K562 (cell line): Measurements from ENCODE around the gene CAPS. TPM values are rescaled to one million over a fixed set of nuclear protein-coding genes. Genes with fewer than 3 reads are reported as not detected.

ENCODE experiments used
- ATAC-seq: fragments of 200-7000 bp; cut with Tn5 transposase; 3 replicates; pipeline ENCODE4 v1.9.1; 2020; ENCODE audit warnings: moderate library complexity
- BruUV-seq: library from RNA; stranded (reverse); fragments of 400-500 nt; replicated peaks from 2 replicates; lab custom pipeline; 2021; lab: Mats Ljungman, UMichigan
- CTCF ChIA-PET: fragments of 300-600 bp; formaldehyde crosslinking; extraction: SDS; loops from one replicate; lab custom pipeline; 2021; ENCODE audit warnings: low intra/inter-chr PET ratio; lab: Yijun Ruan, JAX
- POLR2A ChIA-PET: fragments of 300-600, 350-650 bp; sonication (Branson Sonifier 250); formaldehyde crosslinking; extraction: SDS; loops from one replicate; lab custom pipeline; 2021; ENCODE audit warnings: antibody characterized with exemption, inconsistent platforms; lab: Yijun Ruan, JAX
- DNase-seq, 4 experiments: peaks; one replicate each; pipeline versions ENCODE4 v3.0.0 to v3.0.0-alpha.2; 2011 to 2018; ENCODE audit warnings: low spot score in 3 of 4, mixed read lengths in 3 of 4; ENCODE audit errors: extremely low read depth in 1 of 4
- FAIRE-seq: peaks from 2 replicates; lab custom pipeline; 2011; peaks lifted over from hg19 to GRCh38; lab: Jason Lieb, UNC
- H2AFZ ChIP-seq: 2 replicates; pipeline ENCODE4 v1.6.0; 2011; ENCODE audit warnings: low read depth, low read length, control low read depth, inconsistent platforms
- H3K27ac ChIP-seq: fragments of 200-600 bp; 3 replicates; pipeline ENCODE4 v1.8.0; 2011; ENCODE audit warnings: low read depth, mild to moderate bottlenecking, control low read depth, inconsistent platforms, low read length, moderate library complexity, mixed read lengths; ENCODE audit errors: extremely low read depth
- H3K27me3 ChIP-seq, 2 experiments: fragments of 300-600 bp in 1 of 2; 2 replicates in 1 of 2; 3 replicates in 1 of 2; pipeline versions ENCODE4 v1.6.0 to v1.8.0; 2011; ENCODE audit warnings: inconsistent platforms in 2 of 2, low read length in 2 of 2, mild to moderate bottlenecking in 1 of 2, mixed read lengths in 1 of 2, moderate library complexity in 1 of 2; ENCODE audit not compliant: control insufficient read depth in 2 of 2, insufficient read depth in 2 of 2
- H3K36me3 ChIP-seq: fragments of 300-600 bp; 3 replicates; pipeline ENCODE4 v1.8.0; 2011; ENCODE audit warnings: mild to moderate bottlenecking, low read length, inconsistent platforms; ENCODE audit not compliant: control insufficient read depth, insufficient read depth
- H3K4me1 ChIP-seq, 2 experiments: fragments of 200-600 bp in 1 of 2; replicated peaks in 1 of 2; 2 replicates in 1 of 2; 3 replicates in 1 of 2; pipeline versions ENCODE4 v1.5.1 to v1.8.0; 2011; ENCODE audit warnings: inconsistent platforms in 2 of 2, low read length in 2 of 2, mild to moderate bottlenecking in 1 of 2, mixed read lengths in 1 of 2, moderate library complexity in 1 of 2; ENCODE audit not compliant: control insufficient read depth in 2 of 2, insufficient read depth in 2 of 2
- H3K4me2 ChIP-seq: 2 replicates; pipeline ENCODE4 v1.6.1; 2011; ENCODE audit warnings: low read length, control low read depth, inconsistent platforms, mixed read lengths; ENCODE audit not compliant: insufficient read depth
- H3K4me3 ChIP-seq: fragments of 200-600 bp; sonication (generic), shearing (Covaris generic); 2 replicates; pipeline ENCODE4 v1.5.1; 2016; ENCODE audit warnings: control low read depth, inconsistent platforms
- H3K79me2 ChIP-seq: fragments of 200-600 bp; 3 replicates; pipeline ENCODE4 v1.8.0; 2011; ENCODE audit warnings: low read length, inconsistent platforms; ENCODE audit not compliant: control insufficient read depth, insufficient read depth
- H3K9ac ChIP-seq, 2 experiments: 2 replicates each; pipeline versions ENCODE4 v1.6.0 to v1.6.1; 2011; ENCODE audit warnings: low read depth in 2 of 2, low read length in 2 of 2, control low read depth in 1 of 2, inconsistent platforms in 1 of 2, mild to moderate bottlenecking in 1 of 2, mixed read lengths in 1 of 2; ENCODE audit not compliant: insufficient read depth in 1 of 2
- H3K9me1 ChIP-seq: one replicate; pipeline ENCODE4 v1.6.0; 2011; ENCODE audit warnings: inconsistent platforms, mild to moderate bottlenecking, low read length, moderate library complexity; ENCODE audit not compliant: control insufficient read depth, insufficient read depth
- H3K9me3 ChIP-seq: replicated peaks from 2 replicates; pipeline ENCODE4 v1.5.1; 2011; ENCODE audit warnings: low read depth, low read length, inconsistent platforms; ENCODE audit not compliant: control insufficient read depth, insufficient read depth
- H4K20me1 ChIP-seq: replicated peaks from 2 replicates; pipeline ENCODE4 v1.6.1; 2011; ENCODE audit warnings: low read length, inconsistent platforms, mixed read lengths; ENCODE audit not compliant: control insufficient read depth, insufficient read depth
- MYBL2 ChIP-seq, 2 experiments: fragments of 450-650 bp in 1 of 2; sonication (generic) in 1 of 2; formaldehyde crosslinking in 1 of 2; IDR thresholded peaks; 2 replicates each; pipeline versions ENCODE4 v1.6.1 to v1.8.1; 2017 to 2022; ENCODE audit warnings: borderline replicate concordance in 1 of 2, inconsistent platforms in 1 of 2, low read depth in 1 of 2, mild to moderate bottlenecking in 1 of 2, missing genetic modification reagents in 1 of 2, moderate library complexity in 1 of 2
- PHF20 ChIP-seq: fragments of 450-650 bp; IDR thresholded peaks from 2 replicates; pipeline ENCODE4 v1.6.1; 2018; ENCODE audit not compliant: partially characterized antibody
- POLR2A ChIP-seq: fragments of 450-650 bp; conservative IDR thresholded peaks from 2 replicates; pipeline ENCODE4 v1.6.1; 2016
- POLR2G ChIP-seq: fragments of 200-400 bp; formaldehyde crosslinking; IDR thresholded peaks from 2 replicates; pipeline ENCODE4 v1.6.1; 2017; ENCODE audit warnings: low read depth, mild to moderate bottlenecking, antibody characterized with exemption, low read length, moderate library complexity
- ZKSCAN3 ChIP-seq: fragments of 250-450 bp; sonication (Bioruptor Pico); IDR thresholded peaks from 2 replicates; pipeline ENCODE4 v1.4.0; 2020
- ZNF124 ChIP-seq: sonication (generic); formaldehyde crosslinking; IDR thresholded peaks from 2 replicates; pipeline ENCODE4 v1.8.1; 2022; ENCODE audit warnings: missing genetic modification reagents
- WGBS: fragments of 100-300 bp; shearing (Covaris generic); methylation state at CpG from one replicate; pipeline ENCODE4 v1.1.6; 2016; ENCODE audit warnings: low coverage, mixed read lengths; ENCODE audit not compliant: insufficient coverage; ENCODE audit errors: missing lambda C conversion rate; 5-methylcytosine and 5-hydroxymethylcytosine counted together
- in situ Hi-C: fragments of 300-500 bp; cut with MboI; formaldehyde crosslinking; loops from 4 replicates; pipeline ENCODE4 v1.15.0; 2018; ENCODE audit warnings: inconsistent platforms, mixed read lengths
- intact Hi-C: fragments of 100-400 bp; cut with micrococcal nuclease; formaldehyde crosslinking; loops from 2 replicates; pipeline ENCODE4 v1.14.2; 2022
- polyA plus RNA-seq, 8 experiments: library from polyadenylated mRNA; depleted of rRNA in 4 of 8; stranded (reverse) in 5 of 8; unstranded in 3 of 8; fragments of >200 nt; fragmentation: Nextera tagmentation in 2 of 8; fragmentation: Illumina TruSeq in 1 of 8; extraction: Ambion mirVana in 2 of 8; extraction: Trizol in 1 of 8; gene quantifications; 2 replicates each; pipeline versions ENCODE4 v1.2.1 to v1.2.3, GENCODE V29; 2011 to 2014; ENCODE audit warnings: inconsistent platforms in 1 of 8, missing spikeins in 1 of 8
- total RNA-seq, 7 experiments: library from RNA; depleted of rRNA in 6 of 7; stranded (reverse); fragments of >200 nt in 6 of 7; fragmentation: Illumina TruSeq in 2 of 7; extraction: Trizol in 2 of 7; gene quantifications; 2 replicates each; pipeline versions ENCODE4 v1.2.1 to v1.2.3, GENCODE V29; 2011 to 2021; ENCODE audit warnings: low replicate concordance in 1 of 7

Gene CAPS
- total and polyA plus RNA-seq, 9 of the 15 experiments (the other 6 are each of a cell fraction or from before 2014, with no cell fraction given): 0.15 to 4.0 (median 0.91) TPM

- no peak overlapping the region for H3K4me3 ChIP-seq
- TF ChIP-seq ZNF124 (CRISPR knock-in tag) (no peak), PHF20 (no peak), ZKSCAN3 (CRISPR knock-in tag) (no peak), POLR2A (0 out of 2 replicates have a peak, but pooled peaks have one; percentile 11), MYBL2 (IDR thresholded peaks at IDR 0.05; ENCODE audit: low read depth) (no peak), MYBL2 (CRISPR knock-in tag; IDR thresholded peaks at IDR 0.05; ENCODE audit: borderline replicate concordance) (no peak), POLR2G (peak; percentile 66)
- TF ChIP-seq, all 486 proteins: peak for 2
- in situ Hi-C loops (loop anchor here (5.0 kb wide), 1 partner anchor 88 kb away; no protein-coding TSS in a partner anchor), intact Hi-C loops (no loop called here)
- BruUV-seq: no TSS peak
- no peaks in the 10 kb centered on the region for H3K27me3 ChIP-seq
- H3K9me3 ChIP-seq: no peaks in the 10 kb centered on the region
- peaks cover 13 to 46% of the 10 kb centered on the region in 2 experiments for H3K4me1 ChIP-seq
- CTCF ChIA-PET: no interaction called here
- DNase-seq (no peak), FAIRE-seq (no peak), ATAC-seq (no peak)
- POLR2A ChIA-PET: interaction anchor here (1.4 to 4.2 kb wide), 2 partner anchors 9 to 14 kb away, joined by 7 to 28 read pairs; partner anchors contain the start of genes NDUFA11 and VMAC
- H3K79me2 ChIP-seq: no peaks in the 10 kb centered on the region
- peaks cover 4% of the 10 kb centered on the region; the same call in 1 of the 3 replicates for H3K36me3 ChIP-seq
- H3K27ac ChIP-seq: no peak overlapping the region
- peaks cover 16% of the 10 kb centered on the region for H4K20me1 ChIP-seq
- H2AFZ ChIP-seq: no peak overlapping the region
- H3K9ac ChIP-seq: peak overlapping the region in 1 of 2 experiments; percentile 74; a peak in 2 of 4 replicates
- 40% methylated on average over 7 of the region's 10 CpGs for WGBS
- H3K9me1 ChIP-seq: peaks cover 5% of the 10 kb centered on the region
- no peak overlapping the region for H3K4me2 ChIP-seq
Observed at GRCh38 chr19:5890099-5890498, 24.0 kb upstream of the CAPS start.
